Stromal cell of bone marrow (primary cell): ENCODE results near the gene DRC3.

ENCODE experiments used
- DNase-seq: peaks from one replicate; pipeline ENCODE4 v3.0.0-alpha.2; 2012; ENCODE audit warnings: low read depth

DRC3 gene

GRCh38 chr17:18055597-18055996, 82.9 kb downstream of the DRC3 start:
- DNase-seq: no peak

- no peak for DNase-seq
These were observed 83.6 kb downstream of the DRC3 start for GRCh38 chr17:18056214-18056613.

- DNase-seq: no peak
These were observed 86.6 kb downstream of the DRC3 start for GRCh38 chr17:18059283-18059682.

DNA sequence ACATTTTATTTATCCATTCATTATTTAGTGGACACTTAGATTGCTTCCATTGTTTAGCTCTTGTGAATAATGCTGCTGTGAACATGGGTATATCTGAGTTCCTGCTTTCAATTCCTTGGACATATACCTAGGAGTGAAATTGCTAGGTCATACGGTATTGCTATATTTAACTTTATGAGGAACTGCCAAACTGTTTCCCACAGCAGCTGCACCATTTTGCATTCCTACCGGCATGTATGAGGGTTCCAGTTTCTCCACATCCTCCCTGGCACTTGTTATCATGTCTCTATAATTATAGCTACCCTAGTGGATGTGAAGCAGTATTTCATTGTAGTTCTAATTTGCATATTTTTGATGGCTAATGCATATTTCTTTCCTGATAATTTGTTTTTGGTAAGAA, 91.4 kb downstream of the DRC3 start:
- no peak for DNase-seq

DNA sequence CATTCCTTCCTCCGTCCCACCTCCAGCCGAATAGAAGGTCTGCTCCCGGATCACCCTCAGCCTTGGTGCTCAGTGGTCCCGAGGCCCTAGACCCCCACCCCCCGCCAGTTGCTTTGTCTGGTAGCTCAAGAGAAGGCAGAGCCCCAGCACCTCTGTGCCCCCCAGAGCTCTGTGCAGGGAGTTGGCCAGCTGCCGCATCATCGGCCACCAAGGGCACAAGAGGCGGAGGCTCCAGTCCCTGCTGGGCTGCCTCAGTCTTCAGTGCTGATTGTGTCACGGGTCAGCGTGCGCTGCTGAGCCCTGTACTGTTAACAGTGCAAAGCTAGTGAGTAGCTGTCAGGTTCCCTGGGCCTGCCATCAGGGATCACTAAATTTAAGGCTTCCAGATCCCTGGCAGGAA, 92.9 kb downstream of the DRC3 start:
- DNase-seq: no peak
